MV-4-11 (cell line): ENCODE results near the gene SRXN1.

ENCODE experiments used
- DNase-seq: peaks from one replicate; lab custom pipeline; 2025; lab: John Stamatoyannopoulos, UW

Gene SRXN1

DNA sequence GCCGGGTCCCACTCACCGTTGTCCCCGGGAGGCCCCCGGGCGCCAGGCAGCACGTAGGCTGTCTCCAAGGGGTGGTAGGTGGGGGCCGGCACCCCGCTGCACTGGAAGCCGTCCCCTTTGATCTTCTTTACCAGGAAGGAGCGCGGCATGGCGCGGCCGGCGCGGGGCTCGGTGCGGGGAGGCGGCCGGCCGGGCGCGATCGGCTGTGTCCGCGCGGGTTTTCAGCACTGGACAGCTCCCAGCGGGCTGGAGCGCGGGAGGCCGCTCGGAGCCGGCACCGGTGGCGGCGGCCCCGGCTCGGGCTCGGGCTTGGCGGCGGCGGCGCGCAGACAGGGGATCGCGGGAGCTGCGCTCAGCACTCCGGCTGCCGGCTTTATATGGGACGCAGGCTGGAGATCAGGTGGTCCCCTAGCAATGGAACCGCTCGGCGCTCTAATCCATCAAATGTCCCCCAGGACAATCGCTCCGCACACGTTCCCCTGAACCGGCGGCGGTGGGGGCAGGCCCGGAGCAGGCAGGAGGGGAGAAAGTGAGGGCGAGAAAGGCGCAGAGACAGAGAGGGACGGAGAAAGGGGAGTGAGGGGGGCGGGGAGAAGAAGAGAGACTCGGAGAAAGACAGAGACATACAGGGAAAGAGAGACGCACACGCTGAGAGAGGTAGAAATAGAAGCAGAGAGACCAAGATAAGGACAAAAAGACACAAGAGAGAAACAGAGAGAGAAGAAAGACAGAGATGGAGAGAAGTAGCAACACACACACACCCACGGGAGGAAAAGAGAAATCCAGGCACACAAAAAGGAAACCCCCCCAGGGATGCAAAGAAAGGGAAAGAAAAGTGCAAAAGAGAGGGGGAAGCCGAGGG, 22.7 kb upstream of the SRXN1 start, which contains the start of gene SCRT2:
Gene SCRT2, minus strand, starts transcription at position 350 of the 862 bp plus-strand sequence. Its CDS starts 201 bp downstream, at position 149.
- DNase-seq: peak; percentile 9

GRCh38 chr20:675033-675452, 22.0 kb upstream of the SRXN1 start:
- DNase-seq: no peak

DNA sequence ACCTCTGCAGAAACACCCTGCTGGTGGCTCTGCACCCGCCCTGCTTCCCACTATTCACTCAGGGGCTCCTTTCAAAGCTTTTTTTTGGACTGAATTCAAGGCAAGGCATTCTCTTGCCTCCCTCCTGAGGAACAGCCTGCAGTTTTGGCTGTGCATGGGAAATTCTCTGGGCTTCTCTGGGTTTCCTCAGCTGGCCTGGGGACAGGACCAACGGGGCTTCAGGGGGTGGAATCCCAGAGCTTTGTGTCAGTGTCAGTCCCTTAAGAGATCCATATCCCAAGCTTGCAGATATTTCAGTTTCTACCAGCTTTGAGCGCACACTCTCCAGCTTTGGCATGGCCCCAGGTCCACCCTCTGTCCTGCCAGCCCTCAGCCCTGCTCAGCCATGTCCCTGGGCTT, 20.6 kb upstream of the SRXN1 start:
- DNase-seq: no peak

- no peak for DNase-seq
Observed at GRCh38 chr20:672963-673602, 20.1 kb upstream of the SRXN1 start.

GRCh38 chr20:671252-672030, 18.4 kb upstream of the SRXN1 start:
- peak; percentile 38 for DNase-seq

DNA sequence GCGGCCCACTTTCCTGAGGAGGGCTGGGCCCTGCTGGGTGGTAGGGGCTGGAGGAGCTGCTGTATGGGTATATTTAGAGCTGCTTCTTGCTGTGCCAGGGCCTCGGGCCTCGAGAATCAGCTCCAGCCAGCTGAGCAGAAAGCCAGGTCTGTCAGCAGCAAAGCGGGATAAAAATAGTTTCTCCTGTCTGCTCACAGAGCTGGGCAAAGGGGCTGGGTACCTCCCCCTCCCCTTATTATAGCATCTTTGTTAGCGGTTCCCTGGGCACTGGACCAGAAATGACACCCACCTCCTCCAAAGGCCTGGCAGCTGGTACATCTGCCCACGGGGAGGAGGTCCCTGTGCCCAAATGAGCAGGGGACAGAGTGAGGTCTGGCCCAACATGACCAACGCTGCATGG, 16.6 kb upstream of the SRXN1 start:
- DNase-seq: no peak

DNA sequence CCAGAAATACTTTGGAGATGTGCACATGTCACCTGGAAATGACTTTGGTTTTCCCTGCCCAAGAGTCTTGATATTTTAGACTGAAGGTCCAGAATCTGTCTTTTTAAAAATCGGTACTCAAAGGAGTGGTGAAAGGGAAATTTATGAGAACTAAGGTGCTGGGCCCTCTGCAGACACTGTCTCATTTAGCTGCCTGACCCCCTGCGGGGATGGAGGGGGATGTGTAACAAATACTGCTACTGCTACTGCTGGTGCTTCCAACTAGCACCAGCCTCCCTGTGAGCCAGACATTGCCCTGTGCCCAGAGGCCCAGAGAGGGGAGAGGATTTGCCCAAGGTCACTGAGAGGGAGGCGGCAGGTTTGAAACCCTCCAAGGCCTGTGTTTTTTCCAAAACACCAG, 15.6 kb upstream of the SRXN1 start:
- DNase-seq: no peak

DNA sequence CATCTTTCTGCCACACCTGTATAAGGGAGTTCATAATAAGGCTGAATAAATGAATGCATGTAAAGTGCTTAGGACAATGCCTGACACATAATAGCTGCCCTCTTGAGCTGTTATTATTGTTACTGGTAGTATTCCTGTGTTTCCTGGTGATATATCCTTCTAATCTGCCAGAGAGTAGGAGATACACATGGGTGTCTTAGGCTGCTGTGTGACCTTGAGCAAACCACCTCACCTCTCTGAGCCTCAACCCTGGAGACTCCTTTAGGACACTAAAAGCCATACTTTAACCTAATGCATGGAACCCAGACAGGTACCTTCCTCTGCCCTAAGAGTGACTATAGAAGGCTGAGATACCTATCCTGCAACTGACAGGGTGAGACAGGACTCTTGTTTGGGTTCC, 15.1 kb upstream of the SRXN1 start:
- DNase-seq: no peak

- peak; percentile 26 for DNase-seq
Observed at GRCh38 chr20:667351-668034, 14.5 kb upstream of the SRXN1 start.

DNA sequence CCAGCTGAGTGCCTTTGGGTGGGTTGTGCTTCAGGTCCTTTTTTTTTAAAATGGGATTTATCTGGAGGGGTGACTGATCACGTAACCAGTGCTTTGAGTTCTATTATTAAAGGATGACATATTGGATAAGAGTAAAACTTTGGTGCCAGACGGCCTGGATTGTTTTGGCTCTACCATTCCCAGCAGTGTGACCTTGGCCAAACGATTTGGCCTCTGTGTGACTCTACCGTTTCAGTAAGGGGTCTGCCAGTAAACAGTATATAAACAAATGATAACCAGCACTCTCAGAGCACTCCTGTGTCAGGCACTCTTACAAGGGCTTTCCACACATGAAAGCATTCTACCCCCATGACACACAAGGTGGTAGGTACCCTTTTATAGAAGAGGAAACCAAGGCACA, 13.9 kb upstream of the SRXN1 start:
- DNase-seq: no peak

- DNase-seq: no peak
Observed at GRCh38 chr20:665276-665675, 12.3 kb upstream of the SRXN1 start.

- no peak for DNase-seq
Observed at GRCh38 chr20:664576-664975, 11.6 kb upstream of the SRXN1 start.

DNA sequence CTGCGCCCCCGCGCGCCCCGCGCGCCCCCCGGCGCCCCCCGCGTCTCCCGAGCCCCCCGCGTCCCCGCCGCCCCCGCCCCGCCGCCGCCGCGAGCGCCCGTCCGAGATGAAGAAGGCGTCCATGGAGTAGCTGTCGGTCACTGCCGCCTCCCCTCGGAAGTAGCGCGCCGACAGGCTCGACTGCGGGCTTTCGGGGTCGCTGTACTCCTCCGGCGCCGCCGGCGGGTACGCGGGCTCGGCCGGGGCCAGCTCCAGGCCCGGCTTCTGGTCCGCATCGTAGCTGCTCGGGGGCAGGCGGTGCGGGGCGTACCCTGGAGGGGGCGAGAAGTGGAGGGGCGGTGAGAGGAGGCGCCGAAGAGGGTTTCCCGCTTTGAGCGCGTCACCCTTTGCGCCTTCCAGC, 11.2 kb upstream of the SRXN1 start:
- no peak for DNase-seq

DNA sequence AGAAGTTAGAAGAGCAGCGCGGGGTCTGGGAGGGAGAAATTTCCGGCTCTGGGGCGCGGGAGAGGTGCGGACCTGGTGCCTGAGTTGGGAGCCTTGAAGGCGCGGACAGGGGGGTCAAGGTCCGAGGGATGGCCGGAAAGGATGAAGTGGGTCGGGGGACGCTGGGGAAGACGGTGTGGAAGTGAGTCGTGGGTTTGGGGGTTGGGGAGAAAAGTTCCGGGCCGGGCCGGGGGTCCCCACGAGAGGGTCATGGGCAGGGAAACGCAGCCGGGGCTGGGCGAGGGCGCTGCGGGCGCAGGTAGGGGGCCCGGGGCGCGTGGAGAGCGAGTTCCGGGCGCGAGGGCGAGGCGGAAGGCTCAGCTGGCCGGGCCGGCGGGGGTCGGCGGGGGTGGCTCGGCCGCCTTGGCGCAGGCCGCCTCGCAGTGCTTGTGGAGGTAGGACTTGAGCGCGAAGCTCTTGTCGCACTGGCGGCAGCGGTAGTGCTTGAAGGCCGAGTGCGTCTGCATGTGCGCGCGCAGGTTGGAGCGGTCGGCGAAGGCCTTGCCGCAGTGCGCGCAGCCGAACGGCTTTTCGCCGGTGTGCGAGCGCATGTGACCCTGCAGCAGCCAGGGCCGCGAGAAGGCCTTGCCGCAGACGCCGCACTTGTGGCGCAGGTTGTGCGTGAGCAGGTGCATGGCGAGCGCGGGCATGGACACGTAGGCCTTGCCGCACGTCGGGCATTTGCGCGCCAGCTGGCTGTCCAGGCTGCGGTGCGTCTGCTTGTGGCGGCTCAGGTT, 10.5 kb upstream of the SRXN1 start:
- no peak for DNase-seq

DNA sequence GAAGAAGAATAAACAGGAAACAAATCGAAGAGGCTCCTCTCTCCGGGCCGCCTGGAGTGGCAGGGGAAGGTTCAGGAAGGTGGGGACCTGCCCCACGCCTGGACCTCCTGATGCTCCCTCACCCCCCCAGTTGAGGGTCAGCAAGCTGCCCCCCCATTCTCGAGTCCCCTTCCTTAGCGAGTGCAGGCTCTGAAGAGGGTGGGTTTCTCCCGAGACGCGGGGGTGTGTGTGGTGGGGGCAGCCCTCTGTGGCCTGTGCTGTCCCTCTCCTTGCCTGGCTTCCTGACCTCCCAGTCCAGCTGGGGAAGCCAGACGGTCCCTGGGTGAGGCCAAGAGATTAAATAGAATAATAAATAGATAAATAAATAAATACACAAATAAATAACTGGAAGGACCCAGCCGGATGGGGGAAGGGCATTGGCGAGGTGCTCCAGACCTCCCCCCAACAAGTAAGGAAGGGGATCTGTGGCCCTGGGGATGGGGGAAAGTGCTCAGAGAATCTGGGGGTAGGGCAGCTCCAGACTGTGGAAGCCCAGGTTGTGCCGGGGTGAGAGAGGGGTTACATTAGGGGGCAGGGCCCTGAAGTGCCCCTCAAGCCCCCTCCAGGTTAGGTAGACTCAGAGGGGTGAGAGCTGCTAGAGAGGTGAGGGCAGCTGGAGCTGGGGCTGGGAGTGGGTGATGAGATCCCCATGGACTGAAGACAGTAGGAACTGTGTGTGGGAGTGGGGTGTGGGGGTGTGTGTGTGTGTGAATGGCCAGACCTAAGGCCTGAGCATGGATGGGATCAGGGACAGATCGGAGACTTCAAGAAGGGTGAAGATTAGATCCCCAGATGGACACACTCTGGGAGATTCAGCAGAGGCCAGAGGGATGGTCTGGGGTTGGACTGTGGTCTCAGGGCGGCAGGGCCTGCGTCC, 9.5 kb upstream of the SRXN1 start:
- DNase-seq: no peak

- no peak for DNase-seq
Observed at GRCh38 chr20:661474-662270, 8.7 kb upstream of the SRXN1 start.

DNA sequence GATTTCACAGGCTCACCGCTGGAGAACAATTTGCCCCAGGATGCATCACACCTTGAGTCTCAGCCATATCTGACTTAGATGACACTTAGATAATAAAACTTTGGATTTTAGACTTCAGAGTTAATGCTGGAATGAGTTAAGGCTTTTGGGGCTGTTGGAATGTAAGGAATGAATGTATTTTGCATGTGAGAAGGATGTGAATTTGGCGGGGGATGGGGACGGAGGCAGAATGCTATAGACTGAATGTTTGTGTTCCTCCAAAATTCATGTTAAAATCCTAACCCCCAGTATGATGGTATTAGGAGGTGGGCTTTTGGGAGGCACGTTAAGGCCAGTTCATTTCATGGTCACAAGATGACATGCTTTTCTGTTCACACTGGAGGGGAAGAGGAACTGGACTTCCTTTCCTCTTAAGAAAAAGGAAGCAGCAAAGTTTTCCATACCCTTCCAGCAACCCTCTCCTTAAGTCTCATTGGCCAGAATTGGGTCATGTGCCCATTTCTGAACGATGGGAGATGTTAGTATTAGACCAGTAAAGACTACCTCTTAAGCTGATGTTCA, 5.8 kb upstream of the SRXN1 start:
- DNase-seq: peak; percentile 51

GRCh38 chr20:658202-658601, 5.2 kb upstream of the SRXN1 start:
- no peak for DNase-seq
